K562 (cell line): ENCODE measurements around the gene PDZK1. TPM values are rescaled to one million over a fixed set of nuclear protein-coding genes. Genes with fewer than 3 reads are reported as not detected.

Source experiments
- polyA plus RNA-seq, 8 experiments: library from polyadenylated mRNA; depleted of rRNA in 4 of 8; stranded (reverse) in 5 of 8; unstranded in 3 of 8; fragments of >200 nt; fragmentation: Nextera tagmentation in 2 of 8; fragmentation: Illumina TruSeq in 1 of 8; extraction: Ambion mirVana in 2 of 8; extraction: Trizol in 1 of 8; gene quantifications; 2 replicates each; pipeline versions ENCODE4 v1.2.1 to v1.2.3, GENCODE V29; 2011 to 2014; ENCODE audit warnings: inconsistent platforms in 1 of 8, missing spikeins in 1 of 8
- total RNA-seq, 7 experiments: library from RNA; depleted of rRNA in 6 of 7; stranded (reverse); fragments of >200 nt in 6 of 7; fragmentation: Illumina TruSeq in 2 of 7; extraction: Trizol in 2 of 7; gene quantifications; 2 replicates each; pipeline versions ENCODE4 v1.2.1 to v1.2.3, GENCODE V29; 2011 to 2021; ENCODE audit warnings: low replicate concordance in 1 of 7

Gene PDZK1
- total and polyA plus RNA-seq, 9 of the 15 experiments (the other 6 are each of a cell fraction or from before 2014, with no cell fraction given) = 0.04 to 0.22 (median 0.16) TPM; not detected in 2

Other genes with a start within 250 kb of the PDZK1 start
Only the 7 nearest of the 10 such genes appear.
- 23.0 and 30.5 TPM in 2 replicates for gene GPR89A, start 99.4 kb downstream of the PDZK1 start, total RNA-seq (2014; rRNA removed)
- 45.6 and 50.1 TPM in 2 replicates for gene GPR89A, start 99.4 kb downstream of the PDZK1 start, total RNA-seq (2014; rRNA removed; fragmentation: Illumina TruSeq; extraction: Trizol)
- gene GPR89A, start 99.4 kb downstream of the PDZK1 start, total RNA-seq (2015; rRNA removed; fragmentation: Illumina TruSeq; extraction: Trizol) = 37.4 and 39.0 TPM in 2 replicates
- gene GPR89A, start 99.4 kb downstream of the PDZK1 start, total RNA-seq (2021) = 28.3 and 31.4 TPM in 2 replicates
- gene GPR89A, start 99.4 kb downstream of the PDZK1 start, polyA plus RNA-seq (2011; rRNA removed) = 52.4 and 63.4 TPM in 2 replicates
- gene GPR89A, start 99.4 kb downstream of the PDZK1 start, polyA plus RNA-seq (2014; fragmentation: Illumina TruSeq; extraction: Trizol) = 33.1 and 44.3 TPM in 2 replicates
- 10 to 100 TPM; 33.1 to 40.7 TPM for gene GPR89A, start 99.4 kb downstream of the PDZK1 start, polyA plus RNA-seq (2014; fragmentation: Nextera tagmentation; extraction: Ambion mirVana)
- gene GPR89A, start 99.4 kb downstream of the PDZK1 start, polyA plus RNA-seq (2014; rRNA removed) = 23.8 and 29.7 TPM in 2 replicates
- not detected in 2 replicates for gene CD160, start 12.1 kb upstream of the PDZK1 start, total RNA-seq (2014; rRNA removed)
- gene CD160, start 12.1 kb upstream of the PDZK1 start, total RNA-seq (2014; rRNA removed; fragmentation: Illumina TruSeq; extraction: Trizol) = not detected in 2 replicates
- gene CD160, start 12.1 kb upstream of the PDZK1 start, total RNA-seq (2015; rRNA removed; fragmentation: Illumina TruSeq; extraction: Trizol) = not detected in 2 replicates
- gene CD160, start 12.1 kb upstream of the PDZK1 start, total RNA-seq (2021) = not detected in 2 replicates
- 0.05 TPM in 1 of 2 replicates, not detected in the other for gene CD160, start 12.1 kb upstream of the PDZK1 start, polyA plus RNA-seq (2011; rRNA removed)
- not detected in 2 replicates for gene CD160, start 12.1 kb upstream of the PDZK1 start, polyA plus RNA-seq (2014; fragmentation: Illumina TruSeq; extraction: Trizol)
- under 1 TPM in 1 of 2 experiments, not detected in 1; 0.01 TPM for gene CD160, start 12.1 kb upstream of the PDZK1 start, polyA plus RNA-seq (2014; fragmentation: Nextera tagmentation; extraction: Ambion mirVana)
- gene CD160, start 12.1 kb upstream of the PDZK1 start, polyA plus RNA-seq (2014; rRNA removed) = not detected in 2 replicates
- 8.4 and 8.8 TPM in 2 replicates for gene RNF115, start 116.7 kb upstream of the PDZK1 start, total RNA-seq (2014; rRNA removed)
- gene RNF115, start 116.7 kb upstream of the PDZK1 start, total RNA-seq (2014; rRNA removed; fragmentation: Illumina TruSeq; extraction: Trizol) = 12.5 and 13.6 TPM in 2 replicates
- gene RNF115, start 116.7 kb upstream of the PDZK1 start, total RNA-seq (2015; rRNA removed; fragmentation: Illumina TruSeq; extraction: Trizol) = 11.5 and 12.3 TPM in 2 replicates
- gene RNF115, start 116.7 kb upstream of the PDZK1 start, total RNA-seq (2021) = 9.5 and 10.2 TPM in 2 replicates
- gene RNF115, start 116.7 kb upstream of the PDZK1 start, polyA plus RNA-seq (2011; rRNA removed) = 12.1 and 14.3 TPM in 2 replicates
- gene RNF115, start 116.7 kb upstream of the PDZK1 start, polyA plus RNA-seq (2014; fragmentation: Illumina TruSeq; extraction: Trizol) = 8.4 and 9.9 TPM in 2 replicates
- gene RNF115, start 116.7 kb upstream of the PDZK1 start, polyA plus RNA-seq (2014; fragmentation: Nextera tagmentation; extraction: Ambion mirVana) = 1 to 10 TPM; 1.9 to 2.0 TPM
- 6.9 and 7.8 TPM in 2 replicates for gene RNF115, start 116.7 kb upstream of the PDZK1 start, polyA plus RNA-seq (2014; rRNA removed)
- 42.0 and 44.8 TPM in 2 replicates for gene POLR3C, start 116.8 kb upstream of the PDZK1 start, total RNA-seq (2014; rRNA removed)
- 50.7 and 53.9 TPM in 2 replicates for gene POLR3C, start 116.8 kb upstream of the PDZK1 start, total RNA-seq (2014; rRNA removed; fragmentation: Illumina TruSeq; extraction: Trizol)
- gene POLR3C, start 116.8 kb upstream of the PDZK1 start, total RNA-seq (2015; rRNA removed; fragmentation: Illumina TruSeq; extraction: Trizol) = 54.6 and 56.8 TPM in 2 replicates
- 45.2 and 46.0 TPM in 2 replicates for gene POLR3C, start 116.8 kb upstream of the PDZK1 start, total RNA-seq (2021)
- gene POLR3C, start 116.8 kb upstream of the PDZK1 start, polyA plus RNA-seq (2011; rRNA removed) = 31.5 and 42.9 TPM in 2 replicates
- 58.1 and 64.1 TPM in 2 replicates for gene POLR3C, start 116.8 kb upstream of the PDZK1 start, polyA plus RNA-seq (2014; fragmentation: Illumina TruSeq; extraction: Trizol)
- 10 to 100 TPM; 19.7 to 49.9 TPM for gene POLR3C, start 116.8 kb upstream of the PDZK1 start, polyA plus RNA-seq (2014; fragmentation: Nextera tagmentation; extraction: Ambion mirVana)
- gene POLR3C, start 116.8 kb upstream of the PDZK1 start, polyA plus RNA-seq (2014; rRNA removed) = 36.9 and 43.5 TPM in 2 replicates
- 6.8 and 9.9 TPM in 2 replicates for gene NUDT17, start 138.3 kb upstream of the PDZK1 start, total RNA-seq (2014; rRNA removed)
- gene NUDT17, start 138.3 kb upstream of the PDZK1 start, total RNA-seq (2014; rRNA removed; fragmentation: Illumina TruSeq; extraction: Trizol) = 4.5 and 5.5 TPM in 2 replicates
- gene NUDT17, start 138.3 kb upstream of the PDZK1 start, total RNA-seq (2015; rRNA removed; fragmentation: Illumina TruSeq; extraction: Trizol) = 4.2 and 5.2 TPM in 2 replicates
- gene NUDT17, start 138.3 kb upstream of the PDZK1 start, total RNA-seq (2021) = 6.1 and 7.2 TPM in 2 replicates
- 10.0 and 11.4 TPM in 2 replicates for gene NUDT17, start 138.3 kb upstream of the PDZK1 start, polyA plus RNA-seq (2011; rRNA removed)
- 7.6 and 8.3 TPM in 2 replicates for gene NUDT17, start 138.3 kb upstream of the PDZK1 start, polyA plus RNA-seq (2014; fragmentation: Illumina TruSeq; extraction: Trizol)
- 1 to 10 TPM; 2.1 to 3.1 TPM for gene NUDT17, start 138.3 kb upstream of the PDZK1 start, polyA plus RNA-seq (2014; fragmentation: Nextera tagmentation; extraction: Ambion mirVana)
- 7.8 and 10.7 TPM in 2 replicates for gene NUDT17, start 138.3 kb upstream of the PDZK1 start, polyA plus RNA-seq (2014; rRNA removed)
- 7.9 and 10.4 TPM in 2 replicates for gene PIAS3, start 151.7 kb upstream of the PDZK1 start, total RNA-seq (2014; rRNA removed)
- gene PIAS3, start 151.7 kb upstream of the PDZK1 start, total RNA-seq (2014; rRNA removed; fragmentation: Illumina TruSeq; extraction: Trizol) = 6.0 and 6.9 TPM in 2 replicates
- 7.4 and 7.5 TPM in 2 replicates for gene PIAS3, start 151.7 kb upstream of the PDZK1 start, total RNA-seq (2015; rRNA removed; fragmentation: Illumina TruSeq; extraction: Trizol)
- gene PIAS3, start 151.7 kb upstream of the PDZK1 start, total RNA-seq (2021) = 15.7 and 17.7 TPM in 2 replicates
- gene PIAS3, start 151.7 kb upstream of the PDZK1 start, polyA plus RNA-seq (2011; rRNA removed) = 8.5 and 16.5 TPM in 2 replicates
- 22.6 and 25.6 TPM in 2 replicates for gene PIAS3, start 151.7 kb upstream of the PDZK1 start, polyA plus RNA-seq (2014; fragmentation: Illumina TruSeq; extraction: Trizol)
- 1 to 10 TPM; 1.1 to 1.5 TPM for gene PIAS3, start 151.7 kb upstream of the PDZK1 start, polyA plus RNA-seq (2014; fragmentation: Nextera tagmentation; extraction: Ambion mirVana)
- gene PIAS3, start 151.7 kb upstream of the PDZK1 start, polyA plus RNA-seq (2014; rRNA removed) = 14.3 and 16.2 TPM in 2 replicates
- 0.12 and 0.14 TPM in 2 replicates for gene ANKRD35, start 178.5 kb upstream of the PDZK1 start, total RNA-seq (2014; rRNA removed)
- 0.07 TPM in 1 of 2 replicates, not detected in the other for gene ANKRD35, start 178.5 kb upstream of the PDZK1 start, total RNA-seq (2014; rRNA removed; fragmentation: Illumina TruSeq; extraction: Trizol)
- 0.08 TPM in 1 of 2 replicates, not detected in the other for gene ANKRD35, start 178.5 kb upstream of the PDZK1 start, total RNA-seq (2015; rRNA removed; fragmentation: Illumina TruSeq; extraction: Trizol)
- 0.07 TPM in 1 of 2 replicates, not detected in the other for gene ANKRD35, start 178.5 kb upstream of the PDZK1 start, total RNA-seq (2021)
- gene ANKRD35, start 178.5 kb upstream of the PDZK1 start, polyA plus RNA-seq (2011; rRNA removed) = not detected in 2 replicates
- 0.07 TPM in 1 of 2 replicates, not detected in the other for gene ANKRD35, start 178.5 kb upstream of the PDZK1 start, polyA plus RNA-seq (2014; fragmentation: Illumina TruSeq; extraction: Trizol)
- gene ANKRD35, start 178.5 kb upstream of the PDZK1 start, polyA plus RNA-seq (2014; fragmentation: Nextera tagmentation; extraction: Ambion mirVana) = not detected
- 0.07 TPM in 1 of 2 replicates, not detected in the other for gene ANKRD35, start 178.5 kb upstream of the PDZK1 start, polyA plus RNA-seq (2014; rRNA removed)